SH-SY5Y (cell line): ENCODE measurements around the gene BCR.

Experiments used
- GATA2 ChIP-seq: IDR thresholded peaks from 2 replicates; pipeline ENCODE4 v1.6.1; 2011; ENCODE audit warnings: mild to moderate bottlenecking, low read depth, low read length
- GATA3 ChIP-seq: IDR thresholded peaks from 2 replicates; pipeline ENCODE4 v1.6.1; 2011; ENCODE audit warnings: low read depth, mild to moderate bottlenecking, low read length, moderate library complexity

DNA sequence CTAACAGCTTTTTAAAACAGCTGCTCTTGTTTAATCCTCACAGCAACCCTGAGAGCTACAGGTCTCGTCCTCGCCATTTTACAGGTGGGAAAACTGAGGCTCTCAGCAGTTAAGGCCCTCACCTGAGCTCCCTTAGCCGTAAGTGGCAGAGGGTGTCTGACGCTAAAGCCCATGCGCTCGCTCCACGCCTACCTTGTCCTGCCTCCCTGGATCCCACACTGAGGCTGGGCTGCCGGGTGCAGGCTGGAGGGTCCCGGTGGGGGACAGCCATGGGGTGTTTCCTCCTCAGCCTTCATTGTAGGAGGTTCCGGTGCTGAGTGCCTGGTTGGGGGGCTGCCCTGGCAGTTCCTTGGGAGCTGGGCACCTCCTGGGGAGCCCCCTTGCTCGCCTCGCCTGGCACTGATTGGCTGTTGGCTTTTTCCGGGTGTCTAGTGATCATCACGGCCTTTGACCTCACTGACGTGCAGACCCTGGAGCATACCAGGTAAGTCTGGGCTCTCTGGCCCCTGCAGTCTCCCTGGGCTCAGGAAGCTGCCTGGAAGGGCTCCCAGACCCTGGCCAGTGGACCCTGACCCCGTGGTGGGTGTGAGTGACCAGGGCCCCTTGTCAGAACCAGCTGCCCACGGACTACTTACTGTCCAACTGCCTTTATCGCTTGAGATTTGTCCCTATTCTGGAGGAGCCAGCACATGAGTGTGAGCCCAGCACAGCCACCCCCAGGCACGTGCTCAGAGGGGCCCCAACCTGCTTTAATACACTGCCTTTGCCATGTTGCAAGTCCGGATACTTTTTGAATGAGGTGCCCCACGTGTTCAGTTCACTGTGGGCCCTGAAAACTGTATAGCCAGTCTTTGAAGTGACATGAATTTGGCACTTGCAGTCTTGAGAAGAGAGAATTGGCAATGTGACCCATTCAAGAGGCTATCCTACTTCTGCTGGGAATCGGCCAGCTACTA, 22.5 kb upstream of the BCR start:
- TF ChIP-seq GATA2 (no peak), GATA3 (no peak)
